Pancreas (tissue), 10 donors: ENCODE data around the gene VSIG10. TPM values are rescaled to one million over a fixed set of nuclear protein-coding genes. Genes with fewer than 3 reads are reported as not detected.

Source experiments
- ATAC-seq, 4 donors: fragments of 200-7000 bp; cut with Tn5 transposase; one replicate each; pipeline versions ENCODE4 v1.8.0 to v1.9.1; 2020; ENCODE audit warnings: mild to moderate bottlenecking in 4 of 4, moderate library complexity in 4 of 4
- DNase-seq, 6 donors: peaks; one replicate each; pipeline ENCODE4 v3.0.0-alpha.2; 2020
- FAIRE-seq: peaks from 2 replicates; lab custom pipeline; 2012; peaks lifted over from hg19 to GRCh38; lab: Jason Lieb, UNC
- H3K27ac ChIP-seq, 4 donors: fragments of 200-600 bp; sonication (generic); 1 replicate in 3 of 4; 2 replicates in 1 of 4; pipeline versions ENCODE4 v1.5.0 to v1.8.0; 2020
- H3K27me3 ChIP-seq, 4 donors: fragments of 200-600 bp; one replicate each; pipeline ENCODE4 v1.8.0; 2021
- H3K36me3 ChIP-seq, 3 donors: fragments of 200-600 bp; sonication (generic) in 1 of 3; one replicate each; pipeline versions ENCODE4 v1.5.0 to v1.8.0; 2020 to 2021
- H3K4me1 ChIP-seq, 3 donors: fragments of 200-600 bp; one replicate each; pipeline ENCODE4 v1.8.0; 2021
- H3K4me3 ChIP-seq, 4 donors: fragments of 200-600 bp; sonication (generic) in 2 of 4; one replicate each; pipeline versions ENCODE4 v1.5.0 to v1.8.0; 2020 to 2021
- H3K9me3 ChIP-seq, 4 donors: fragments of 200-600 bp; one replicate each; pipeline ENCODE4 v1.8.0; 2021
- WGBS, 2 donors: extraction: QIAGEN DNeasy Blood & Tissue Kit; methylation state at CpG; one replicate each; pipeline ENCODE4 v1.1.7; 2013; 5-methylcytosine and 5-hydroxymethylcytosine counted together
- intact Hi-C, 3 donors: fragments of 100-400 bp; cut with DNase I; formaldehyde crosslinking; loops; one replicate each; pipeline versions ENCODE4 v1.11.1 to v1.14.2; 2022
- polyA plus RNA-seq, 2 donors: library from polyadenylated mRNA; stranded (reverse); fragments of 200-250 nt; gene quantifications; one replicate each; pipeline ENCODE4 v1.2.3, GENCODE V29; 2013
- total RNA-seq, 6 donors: library from RNA; stranded (reverse); fragmentation: NEBNext Ultra II Directional in 4 of 6; extraction: Animal tissue kit (Norgen Biotek cat#: 25700) in 4 of 6; gene quantifications; one replicate each; pipeline versions ENCODE4 v1.2.1 to v1.2.4, GENCODE V29; 2021 to 2023
- TF ChIP-seq, protein P1 (sequence below), 4 donors: fragments of 200-600 bp; sonication (generic) in 3 of 4; IDR thresholded peaks; one replicate each; pipeline versions ENCODE4 v1.5.0 to v1.8.0; 2021; ENCODE audit warnings: antibody characterized with exemption in 4 of 4
- donor health status: healthy with polysubstance abuse.
- donor health status: DM: no; HTN: no; CAD: no; lungs with moderate emphysema.
- donor health status: DM: no; HTN: no; CAD: no.
- donor health status: control.
- donor health status: control.
- donor health status: Bipolar disorder and iron deficiency.
- donor health status: DM: yes; HTN: yes; CAD: no.
- donor health status: DM: no; HTN: no; CAD: no.
- donor health status: DM: no; HTN: no; CAD: no.
- donor health status: DM: yes; HTN: yes; CAD: no.

Gene VSIG10
- total and polyA plus RNA-seq, 8 donors = 11.3 to 34.4 (median 15.8) TPM

DNA sequence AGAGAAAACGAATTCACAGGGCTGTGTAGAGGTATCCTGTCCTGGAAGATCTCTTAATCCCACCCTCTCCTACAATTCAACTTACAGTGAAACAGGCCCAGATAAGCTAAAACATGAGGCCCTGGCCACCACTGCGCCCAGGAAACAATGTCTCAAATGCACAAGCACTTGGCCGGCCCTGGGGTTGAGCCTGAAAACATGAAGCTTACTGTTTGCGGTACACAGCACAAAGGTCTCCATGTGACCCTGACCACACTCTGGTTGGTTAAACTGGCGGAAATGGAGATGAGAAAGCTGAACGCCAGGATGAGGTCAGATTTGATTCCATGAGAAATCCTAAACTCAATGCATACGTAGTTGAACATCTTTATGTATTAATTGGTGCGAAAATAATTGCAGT lies 59.2 kb downstream of the VSIG10 start:
- ATAC-seq (no peak), DNase-seq (no peak), FAIRE-seq (no peak)
- Histone ChIP-seq H3K27me3 (no peaks in the 10 kb centered on the region), H3K4me3 (no peak overlapping the region), H3K36me3 (peaks cover 0 to 32% (median 16%) of the 10 kb centered on the region in 3 donors), H3K27ac (no peak overlapping the region), H3K9me3 (no peaks in the 10 kb centered on the region), H3K4me1 (no peaks in the 10 kb centered on the region)
- TF ChIP-seq, protein P1, sequence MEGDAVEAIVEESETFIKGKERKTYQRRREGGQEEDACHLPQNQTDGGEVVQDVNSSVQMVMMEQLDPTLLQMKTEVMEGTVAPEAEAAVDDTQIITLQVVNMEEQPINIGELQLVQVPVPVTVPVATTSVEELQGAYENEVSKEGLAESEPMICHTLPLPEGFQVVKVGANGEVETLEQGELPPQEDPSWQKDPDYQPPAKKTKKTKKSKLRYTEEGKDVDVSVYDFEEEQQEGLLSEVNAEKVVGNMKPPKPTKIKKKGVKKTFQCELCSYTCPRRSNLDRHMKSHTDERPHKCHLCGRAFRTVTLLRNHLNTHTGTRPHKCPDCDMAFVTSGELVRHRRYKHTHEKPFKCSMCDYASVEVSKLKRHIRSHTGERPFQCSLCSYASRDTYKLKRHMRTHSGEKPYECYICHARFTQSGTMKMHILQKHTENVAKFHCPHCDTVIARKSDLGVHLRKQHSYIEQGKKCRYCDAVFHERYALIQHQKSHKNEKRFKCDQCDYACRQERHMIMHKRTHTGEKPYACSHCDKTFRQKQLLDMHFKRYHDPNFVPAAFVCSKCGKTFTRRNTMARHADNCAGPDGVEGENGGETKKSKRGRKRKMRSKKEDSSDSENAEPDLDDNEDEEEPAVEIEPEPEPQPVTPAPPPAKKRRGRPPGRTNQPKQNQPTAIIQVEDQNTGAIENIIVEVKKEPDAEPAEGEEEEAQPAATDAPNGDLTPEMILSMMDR (IDR thresholded peaks at IDR 0.05) = no peak
- intact Hi-C loops = no loop called here
- WGBS, 2 donors = 92 to 97% methylated on average over 8 of the region's 8 CpGs

DNA sequence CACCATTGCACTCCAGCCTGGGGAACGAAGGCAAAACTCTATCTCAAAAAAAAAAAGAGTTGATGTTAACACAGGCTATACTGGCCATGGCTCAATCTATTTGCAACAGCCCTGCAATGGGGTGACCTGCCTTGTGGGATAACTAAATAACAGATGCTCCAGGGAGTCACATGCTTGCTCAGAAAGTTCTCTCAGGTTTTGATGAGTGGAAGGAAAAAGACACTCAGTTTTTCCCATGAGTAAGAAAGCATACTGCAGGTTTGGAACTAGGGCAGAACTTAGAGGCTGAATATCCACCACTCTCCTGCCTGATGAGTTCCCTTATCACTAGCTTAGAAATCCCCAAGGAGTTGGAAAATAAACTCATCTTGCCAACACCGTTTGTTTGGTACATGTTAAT lies 59.7 kb downstream of the VSIG10 start:
- Histone ChIP-seq H3K9me3 (no peaks in the 10 kb centered on the region), H3K36me3 (peaks cover 0 to 37% (median 16%) of the 10 kb centered on the region in 3 donors), H3K27me3 (no peaks in the 10 kb centered on the region), H3K4me3 (no peak overlapping the region), H3K27ac (no peak overlapping the region), H3K4me1 (no peaks in the 10 kb centered on the region)
- 84 to 85% methylated on average over 2 of the region's 2 CpGs for WGBS, 2 donors
- FAIRE-seq (no peak), DNase-seq (no peak), ATAC-seq (no peak)
- intact Hi-C loops = no loop called here
- TF ChIP-seq, protein P1 (IDR thresholded peaks at IDR 0.05) = no peak

DNA sequence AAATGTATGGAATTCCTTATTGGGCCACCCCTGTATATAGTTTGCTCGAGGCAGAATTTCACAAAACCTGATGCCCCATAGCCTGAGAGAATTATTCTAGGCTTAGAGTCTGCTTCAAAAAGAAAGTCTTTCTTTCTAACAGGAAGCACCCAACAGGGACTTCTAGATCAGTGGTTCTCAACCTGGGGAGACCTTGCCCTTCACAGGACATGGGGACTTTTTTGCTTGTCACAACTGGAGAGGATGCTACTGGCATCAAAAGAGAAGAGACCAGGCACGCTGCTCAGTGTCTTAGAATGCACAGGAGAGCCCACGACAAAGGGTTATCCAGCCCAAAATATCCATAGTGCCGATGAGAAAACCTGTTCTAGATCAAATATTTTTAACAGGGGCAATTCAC lies 61.7 kb downstream of the VSIG10 start:
- Histone ChIP-seq H3K36me3 (peaks cover 0 to 56% (median 16%) of the 10 kb centered on the region in 3 donors), H3K4me3 (no peak overlapping the region), H3K27ac (no peak overlapping the region), H3K9me3 (no peaks in the 10 kb centered on the region), H3K4me1 (no peaks in the 10 kb centered on the region), H3K27me3 (no peaks in the 10 kb centered on the region)
- TF ChIP-seq, protein P1 (IDR thresholded peaks at IDR 0.05) = no peak
- FAIRE-seq (no peak), ATAC-seq (no peak), DNase-seq (no peak)
- 94 to 98% methylated on average over 4 of the region's 4 CpGs for WGBS, 2 donors
- intact Hi-C loops = no loop called here

DNA sequence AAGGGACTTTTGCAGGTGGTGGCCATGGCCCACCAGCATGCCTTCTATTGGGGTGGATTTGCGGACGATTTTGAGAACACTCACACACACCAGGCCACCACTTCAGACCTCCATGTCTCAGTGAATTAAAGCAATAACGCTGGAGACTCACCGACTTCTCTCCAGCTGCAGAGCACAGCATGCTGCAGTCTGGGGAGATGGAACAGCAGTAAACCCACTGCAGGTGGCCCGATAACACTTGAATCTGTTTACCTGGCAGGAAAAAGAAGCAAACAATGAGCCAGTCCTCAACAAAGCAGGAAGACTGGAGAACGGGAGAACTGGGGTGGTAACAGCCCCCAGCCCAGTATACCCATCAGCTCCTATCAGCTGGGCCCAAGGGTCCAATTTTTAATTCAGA lies 65.7 kb downstream of the VSIG10 start:
- Histone ChIP-seq H3K27me3 (no peaks in the 10 kb centered on the region), H3K27ac (no peak overlapping the region), H3K9me3 (no peaks in the 10 kb centered on the region), H3K4me1 (no peaks in the 10 kb centered on the region), H3K36me3 (peaks cover 0 to 91% (median 26%) of the 10 kb centered on the region in 3 donors), H3K4me3 (no peak overlapping the region)
- no peak for ATAC-seq
- WGBS, 2 donors = 64 to 68% methylated on average over 6 of the region's 6 CpGs
- TF ChIP-seq, protein P1 (IDR thresholded peaks at IDR 0.05) = no peak
- FAIRE-seq = no peak
- DNase-seq = no peak
- intact Hi-C loops = loop anchor here in 1 of 3 donors (10.0 kb wide), 1 partner anchor 163 kb away; no protein-coding TSS in a partner anchor

DNA sequence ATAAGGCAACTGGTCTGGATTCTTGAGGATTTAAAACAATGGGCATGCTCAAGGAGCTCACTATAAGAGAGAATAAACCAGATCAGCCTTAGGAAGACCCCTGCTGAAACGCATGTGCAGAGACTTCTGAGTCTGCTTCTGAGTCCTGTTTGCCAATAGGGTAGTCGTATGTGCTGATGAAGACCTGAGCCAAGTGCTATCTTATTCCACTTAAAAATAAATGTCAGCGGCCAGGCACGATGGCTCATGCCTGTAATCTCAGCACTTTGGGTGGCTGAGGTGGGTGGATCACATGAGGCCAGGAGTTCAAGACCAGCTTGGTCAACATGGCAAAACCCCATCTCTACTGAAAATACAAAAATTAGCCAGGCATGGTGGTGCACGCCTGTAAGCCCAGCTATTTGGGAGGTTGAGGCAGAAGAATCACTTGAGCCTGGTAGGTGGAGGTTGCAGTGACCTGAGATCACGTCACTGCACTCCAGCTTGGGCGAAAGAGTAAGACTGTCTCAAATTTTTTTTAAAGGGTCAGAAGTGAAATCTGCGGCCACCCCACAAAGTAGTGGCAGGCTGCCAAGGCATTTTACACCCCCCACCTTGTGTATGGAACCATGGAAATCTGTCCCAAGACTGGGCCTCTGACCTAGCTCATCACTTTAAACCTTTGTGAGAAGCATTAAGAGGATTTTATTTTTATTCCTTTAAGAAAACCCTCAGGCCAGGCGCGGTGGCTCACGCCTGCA lies 67.0 kb downstream of the VSIG10 start:
- no peak for DNase-seq
- no peaks in the 10 kb centered on the region for H3K9me3 ChIP-seq
- no peak overlapping the region for H3K4me3 ChIP-seq
- no peak overlapping the region for H3K27ac ChIP-seq
- WGBS, 2 donors = 90 to 93% methylated on average over 11 of the region's 11 CpGs
- H3K4me1 ChIP-seq = no peaks in the 10 kb centered on the region
- H3K36me3 ChIP-seq = peaks cover 0 to 91% (median 24%) of the 10 kb centered on the region in 3 donors
- TF ChIP-seq, protein P1 (IDR thresholded peaks at IDR 0.05) = no peak
- FAIRE-seq = no peak
- no peak for ATAC-seq
- intact Hi-C loops = loop anchor here in 1 of 3 donors (10.0 kb wide), 1 partner anchor 162 kb away; no protein-coding TSS in a partner anchor
- H3K27me3 ChIP-seq = no peaks in the 10 kb centered on the region
